Loucy (cell line): Measurements from ENCODE around the gene ARRB1.

Experiments
- H2AFZ ChIP-seq: fragments of 200-600 bp; sonication (generic); 2 replicates; pipeline ENCODE4 v1.6.0; 2016; ENCODE audit warnings: antibody characterized with exemption, mild to moderate bottlenecking, low read length, moderate library complexity
- H3F3A ChIP-seq: fragments of 200-600 bp; 2 replicates; pipeline ENCODE4 v1.6.0; 2016; ENCODE audit warnings: antibody characterized with exemption, low read depth, mild to moderate bottlenecking
- H3K27me3 ChIP-seq: fragments of 200-600 bp; sonication (generic); 2 replicates; pipeline ENCODE4 v1.6.1; 2014; ENCODE audit warnings: low read length, mild to moderate bottlenecking; ENCODE audit not compliant: insufficient read depth, poor library complexity, severe bottlenecking
- H3K36me3 ChIP-seq: fragments of 200-600 bp; sonication (generic); 2 replicates; pipeline ENCODE4 v1.6.1; 2016; ENCODE audit warnings: low read length; ENCODE audit not compliant: insufficient read depth
- H3K4me1 ChIP-seq: fragments of 200-600 bp; sonication (generic); 2 replicates; pipeline ENCODE4 v1.5.1; 2014; ENCODE audit warnings: low read length, mild to moderate bottlenecking; ENCODE audit not compliant: insufficient read depth, poor library complexity, severe bottlenecking
- H3K4me2 ChIP-seq: fragments of 200-600 bp; sonication (generic); 2 replicates; pipeline ENCODE4 v1.6.0; 2014; ENCODE audit warnings: antibody characterized with exemption, low read length, low read depth, mild to moderate bottlenecking; ENCODE audit not compliant: poor library complexity, severe bottlenecking
- H3K4me3 ChIP-seq: fragments of 200-600 bp; sonication (generic); 2 replicates; pipeline ENCODE4 v1.5.1; 2014; ENCODE audit warnings: low read length, mild to moderate bottlenecking, mixed read lengths; ENCODE audit not compliant: poor library complexity, severe bottlenecking
- H3K79me2 ChIP-seq: fragments of 200-600 bp; sonication (generic); 2 replicates; pipeline ENCODE4 v1.6.1; 2014; ENCODE audit warnings: low read length; ENCODE audit not compliant: insufficient read depth
- H3K9ac ChIP-seq: fragments of 200-600 bp; sonication (generic); 2 replicates; pipeline ENCODE4 v1.6.0; 2014; ENCODE audit warnings: mild to moderate bottlenecking, low read depth, low read length, moderate library complexity; ENCODE audit not compliant: poor library complexity, severe bottlenecking
- H3K9me2 ChIP-seq: fragments of 200-600 bp; sonication (generic); replicated peaks from 2 replicates; pipeline ENCODE4 v1.6.1; 2016; ENCODE audit warnings: low read depth, low read length, mixed read lengths
- H3K9me3 ChIP-seq: fragments of 200-600 bp; sonication (generic); 2 replicates; pipeline ENCODE4 v1.6.1; 2014; ENCODE audit warnings: mild to moderate bottlenecking, antibody characterized with exemption, low read length, low read depth; ENCODE audit not compliant: insufficient read depth
- H4K20me1 ChIP-seq: fragments of 200-600 bp; sonication (generic); 2 replicates; pipeline ENCODE4 v1.6.0; 2014; ENCODE audit warnings: antibody characterized with exemption, low read length, mild to moderate bottlenecking; ENCODE audit not compliant: insufficient read depth, poor library complexity, severe bottlenecking
- CTCF ChIP-seq: fragments of 200-600 bp; sonication (generic); conservative IDR thresholded peaks from 2 replicates; pipeline ENCODE4 v1.5.1; 2014; ENCODE audit warnings: mild to moderate bottlenecking, antibody characterized with exemption, low read length
- EZH2phosphoT487 ChIP-seq: fragments of 200-600 bp; IDR thresholded peaks from 2 replicates; pipeline ENCODE4 v1.6.1; 2018; ENCODE audit warnings: antibody characterized with exemption, mild to moderate bottlenecking, moderate library complexity, borderline replicate concordance

ARRB1 gene

GRCh38 chr11:75386942-75387630, 35.6 kb upstream of the ARRB1 start:
- Histone ChIP-seq H3K9me3 (no peaks in the 10 kb centered on the region), H4K20me1 (no peaks in the 10 kb centered on the region), H3K36me3 (no peaks in the 10 kb centered on the region), H2AFZ (no peak overlapping the region), H3K4me3 (no peak overlapping the region), H3K27me3 (no peaks in the 10 kb centered on the region), H3K9me2 (no peaks in the 10 kb centered on the region), H3F3A (no peaks in the 10 kb centered on the region), H3K4me1 (peaks cover 27% of the 10 kb centered on the region), H3K9ac (no peak overlapping the region), H3K79me2 (no peaks in the 10 kb centered on the region), H3K4me2 (no peak overlapping the region)
- TF ChIP-seq CTCF = no peak

- H2AFZ ChIP-seq = no peak overlapping the region; the same call in 1 of the 2 replicates
- H3K4me1 ChIP-seq = peaks cover 34% of the 10 kb centered on the region
- H4K20me1 ChIP-seq = no peaks in the 10 kb centered on the region
- H3K9me2 ChIP-seq = no peaks in the 10 kb centered on the region
- no peak overlapping the region for H3K9ac ChIP-seq
- H3K36me3 ChIP-seq = no peaks in the 10 kb centered on the region
- H3K9me3 ChIP-seq = no peaks in the 10 kb centered on the region
- TF ChIP-seq EZH2phosphoT487 = no peak
- peak; percentile 99 for TF ChIP-seq CTCF
- no peaks in the 10 kb centered on the region for H3K79me2 ChIP-seq
- H3K4me2 ChIP-seq = peak overlapping the region; percentile 59
- H3K27me3 ChIP-seq = no peaks in the 10 kb centered on the region
- H3K4me3 ChIP-seq = peak overlapping the region; percentile 36
- H3F3A ChIP-seq = no peaks in the 10 kb centered on the region
Measured at GRCh38 chr11:75384438-75385080, 33.1 kb upstream of the ARRB1 start.

GRCh38 chr11:75383246-75383645, 31.8 kb upstream of the ARRB1 start:
- Histone ChIP-seq H3K27me3 (no peaks in the 10 kb centered on the region), H3K4me1 (peaks cover 31% of the 10 kb centered on the region), H3K79me2 (no peaks in the 10 kb centered on the region), H3K4me2 (peak overlapping the region; percentile 75), H3F3A (no peaks in the 10 kb centered on the region), H3K9me2 (no peaks in the 10 kb centered on the region), H3K9me3 (no peaks in the 10 kb centered on the region), H3K36me3 (no peaks in the 10 kb centered on the region), H3K4me3 (peak overlapping the region; percentile 55), H4K20me1 (no peaks in the 10 kb centered on the region), H2AFZ (0 out of 2 replicates have a peak overlapping the region, but pooled peaks have one; percentile 46), H3K9ac (peak overlapping the region; percentile 61)
- no peak for TF ChIP-seq EZH2phosphoT487
- no peak for TF ChIP-seq CTCF
